HG03175 (cell line): ENCODE measurements around the gene SPATA45.

ENCODE experiments used
- ATAC-seq: cut with Tn5 transposase; IDR thresholded peaks from one replicate; pipeline ENCODE4 v1.9.1; 2021; ENCODE audit warnings: mild to moderate bottlenecking, moderate library complexity; ENCODE audit not compliant: unreplicated experiment

Gene SPATA45

GRCh38 chr1:212833211-212834207 lies 13.9 kb downstream of the SPATA45 start:
- ATAC-seq: peak; percentile 82

- ATAC-seq: no peak
Measured at GRCh38 chr1:212828395-212828794, 19.1 kb downstream of the SPATA45 start.

- no peak for ATAC-seq
Measured at GRCh38 chr1:212827831-212828278, 19.6 kb downstream of the SPATA45 start.

GRCh38 chr1:212827171-212827776 lies 20.2 kb downstream of the SPATA45 start:
- ATAC-seq: no peak

GRCh38 chr1:212825798-212826452 lies 21.5 kb downstream of the SPATA45 start:
- no peak for ATAC-seq

GRCh38 chr1:212824201-212824600 lies 23.2 kb downstream of the SPATA45 start:
- no peak for ATAC-seq

- ATAC-seq: no peak
Measured at GRCh38 chr1:212822956-212823355, 24.5 kb downstream of the SPATA45 start.

- no peak for ATAC-seq
Measured at GRCh38 chr1:212820969-212821368, 26.5 kb downstream of the SPATA45 start.

GRCh38 chr1:212819726-212820125 lies 27.7 kb downstream of the SPATA45 start:
- ATAC-seq: peak; percentile 43

GRCh38 chr1:212816567-212817278 lies 30.7 kb downstream of the SPATA45 start:
- ATAC-seq: no peak

- ATAC-seq: no peak
Measured at GRCh38 chr1:212814537-212815334, 32.7 kb downstream of the SPATA45 start.

GRCh38 chr1:212805767-212806166 lies 41.7 kb downstream of the SPATA45 start:
- ATAC-seq: no peak

- no peak for ATAC-seq
Measured at GRCh38 chr1:212797681-212798080, 49.8 kb downstream of the SPATA45 start.

GRCh38 chr1:212794561-212795014 lies 52.9 kb downstream of the SPATA45 start:
- ATAC-seq: peak; percentile 87

- ATAC-seq: no peak
Measured at GRCh38 chr1:212792396-212792908, 55.0 kb downstream of the SPATA45 start.

GRCh38 chr1:212791676-212792395 lies 55.6 kb downstream of the SPATA45 start, which contains the start of the genes NSL1 and TATDN3:
Gene NSL1, minus strand, starts transcription at chr1:212791777. Its CDS starts 14 bp downstream, at chr1:212791763.
Gene TATDN3, plus strand, starts transcription at chr1:212791894. Its CDS starts 28 bp downstream, at chr1:212791922.
- peak; percentile 61 for ATAC-seq

GRCh38 chr1:212791261-212791675 lies 56.2 kb downstream of the SPATA45 start:
- ATAC-seq: peak; percentile 40

- no peak for ATAC-seq
Measured at GRCh38 chr1:212785871-212786270, 61.6 kb downstream of the SPATA45 start.

- ATAC-seq: no peak
Measured at GRCh38 chr1:212783976-212784375, 63.5 kb downstream of the SPATA45 start.
